Head of caudate nucleus (tissue), 42 donors: Measurements from ENCODE around the gene SDHAF2.
"Not testable (repeated sequence)": the region's sequence is repeated elsewhere in the genome, so short reads cannot be mapped to it uniquely, and the experiment has no call there.

ENCODE experiments used
- DNase-seq, 42 donors: peaks; one replicate each; pipeline versions ENCODE4 v3.0.0 to v3.0.0-alpha.2; 2020 to 2021; ENCODE audit warnings: mixed read lengths in 7 of 42
- intact Hi-C: fragments of 100-400 bp; cut with DNase I; formaldehyde crosslinking; loops from one replicate; pipeline ENCODE4 v1.15.0; 2022

The SDHAF2 gene

DNA sequence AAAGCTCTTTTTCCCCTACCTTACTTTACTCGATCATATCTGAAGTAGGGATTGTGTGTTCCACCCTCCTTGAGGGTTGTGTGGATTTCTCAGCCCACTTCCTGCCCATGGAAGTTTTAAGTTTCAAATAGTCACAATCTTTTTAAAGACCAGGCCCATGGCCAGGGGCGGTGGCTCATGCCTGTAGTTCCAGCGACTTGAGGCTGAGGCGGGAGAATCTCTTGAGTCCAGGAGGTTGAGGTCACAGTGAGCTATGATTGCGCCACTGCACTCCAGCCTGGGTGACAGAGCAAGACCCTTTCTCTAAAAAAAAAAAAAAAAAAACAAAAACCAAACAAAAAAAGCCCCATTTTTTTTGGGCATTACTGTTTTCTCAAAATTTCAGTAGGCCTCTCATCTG lies 42.4 kb downstream of the SDHAF2 start:
- intact Hi-C loops: no loop called here
- no peak for DNase-seq

- peak in 4 of 42 donors; percentile 32 to 72 (median 40) for DNase-seq
- intact Hi-C loops: no loop called here
These were observed 42.9 kb downstream of the SDHAF2 start for GRCh38 chr11:61472868-61473267.

GRCh38 chr11:61473370-61474012 lies 43.6 kb downstream of the SDHAF2 start:
- intact Hi-C loops: no loop called here
- peak; percentile 37 to 92 (median 76) for DNase-seq

GRCh38 chr11:61474013-61474643 lies 44.2 kb downstream of the SDHAF2 start:
- no peak for DNase-seq
- intact Hi-C loops: no loop called here

DNA sequence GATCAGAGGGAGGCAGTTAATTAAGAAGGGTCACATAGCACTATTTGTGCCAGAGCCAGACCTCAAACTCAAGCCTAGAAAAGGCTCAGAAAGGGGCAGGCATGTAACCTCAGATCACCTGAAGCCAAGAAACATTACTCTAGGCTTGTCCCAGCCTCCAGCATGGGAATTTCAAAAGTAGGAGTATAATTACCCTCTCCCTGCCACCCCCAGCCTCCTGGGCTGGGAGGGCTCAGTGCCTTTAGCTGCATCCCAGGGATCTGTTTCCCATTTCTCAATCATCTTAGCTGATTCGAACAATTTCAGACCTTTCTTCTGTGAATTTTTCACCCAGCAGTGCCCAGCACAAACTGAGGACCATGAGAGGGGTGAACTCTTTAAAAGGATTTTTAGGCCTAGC lies 45.5 kb downstream of the SDHAF2 start:
- intact Hi-C loops: loop anchor here (5.0 kb wide), 1 partner anchor 37 kb away; no protein-coding TSS in a partner anchor
- DNase-seq: peak in 19 of 42 donors; percentile 23 to 76 (median 51)

DNA sequence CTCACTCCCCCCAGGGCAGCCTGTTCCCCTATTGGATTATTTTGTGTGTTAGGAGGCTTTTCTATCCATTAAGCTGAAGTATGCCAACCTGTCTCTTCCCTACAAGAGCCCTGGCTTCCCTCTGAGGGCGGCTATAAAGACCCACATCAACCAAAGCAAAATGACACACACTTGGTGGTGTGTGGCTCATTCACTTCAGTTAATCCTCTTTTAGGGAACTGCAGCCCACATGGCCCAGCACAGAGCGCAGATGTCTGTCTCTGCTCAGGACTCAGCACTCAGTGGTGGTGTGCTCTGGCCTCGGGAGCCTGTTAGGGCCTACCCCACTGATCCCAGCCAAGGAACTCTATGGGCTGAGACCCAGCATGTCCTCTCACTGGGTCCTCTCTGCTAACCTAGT lies 46.4 kb downstream of the SDHAF2 start:
- intact Hi-C loops: loop anchor here (5.0 kb wide), 1 partner anchor 36 kb away; no protein-coding TSS in a partner anchor
- peak in 1 of 42 donors; percentile 53 for DNase-seq

DNA sequence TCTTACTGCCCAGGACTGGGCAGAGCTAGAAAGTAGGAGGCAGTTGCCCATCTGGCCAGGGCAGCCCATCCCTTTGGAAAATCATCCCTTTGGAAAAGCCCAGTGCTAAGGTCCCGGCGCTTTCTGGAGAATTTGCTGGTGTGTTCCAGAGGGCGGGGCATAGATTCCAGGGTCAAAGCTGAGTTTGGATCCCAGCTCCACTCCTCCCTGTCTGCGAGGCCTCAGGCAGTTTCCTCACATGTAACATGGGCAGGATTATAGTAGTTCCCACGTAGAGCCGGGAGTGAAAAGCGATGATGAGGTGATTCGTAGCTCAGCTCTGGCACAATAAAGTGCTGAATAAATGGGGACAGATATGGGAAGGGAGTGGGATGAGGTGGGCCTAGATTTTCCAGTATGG lies 47.2 kb downstream of the SDHAF2 start:
- intact Hi-C loops: loop anchor here (5.0 kb wide), 1 partner anchor 35 kb away; no protein-coding TSS in a partner anchor
- DNase-seq: no peak

DNA sequence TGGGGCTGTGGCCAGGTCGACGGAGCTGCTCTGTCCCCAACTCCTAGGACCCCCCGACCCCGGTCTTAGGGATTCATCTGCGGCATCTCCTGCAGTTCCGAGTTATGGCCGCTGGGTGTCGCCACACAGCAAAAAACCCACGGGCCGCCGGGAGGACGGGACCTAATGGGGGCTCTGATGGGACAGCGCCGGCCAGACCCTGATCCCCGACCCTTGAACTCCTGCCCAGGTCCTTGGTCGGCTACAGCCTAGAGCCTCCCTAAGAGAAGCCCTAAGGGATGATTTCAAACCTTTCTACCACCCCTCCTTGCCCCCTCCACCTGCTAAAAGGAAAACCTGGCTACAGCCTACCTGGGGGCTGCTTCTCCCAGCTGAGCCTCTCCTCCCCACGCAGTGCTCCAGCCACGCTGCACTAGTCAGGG lies 47.8 kb downstream of the SDHAF2 start:
- DNase-seq: peak in 39 of 42 donors; percentile 32 to 83 (median 65)
- intact Hi-C loops: loop anchor here (5.0 kb wide), 1 partner anchor 35 kb away; no protein-coding TSS in a partner anchor

DNA sequence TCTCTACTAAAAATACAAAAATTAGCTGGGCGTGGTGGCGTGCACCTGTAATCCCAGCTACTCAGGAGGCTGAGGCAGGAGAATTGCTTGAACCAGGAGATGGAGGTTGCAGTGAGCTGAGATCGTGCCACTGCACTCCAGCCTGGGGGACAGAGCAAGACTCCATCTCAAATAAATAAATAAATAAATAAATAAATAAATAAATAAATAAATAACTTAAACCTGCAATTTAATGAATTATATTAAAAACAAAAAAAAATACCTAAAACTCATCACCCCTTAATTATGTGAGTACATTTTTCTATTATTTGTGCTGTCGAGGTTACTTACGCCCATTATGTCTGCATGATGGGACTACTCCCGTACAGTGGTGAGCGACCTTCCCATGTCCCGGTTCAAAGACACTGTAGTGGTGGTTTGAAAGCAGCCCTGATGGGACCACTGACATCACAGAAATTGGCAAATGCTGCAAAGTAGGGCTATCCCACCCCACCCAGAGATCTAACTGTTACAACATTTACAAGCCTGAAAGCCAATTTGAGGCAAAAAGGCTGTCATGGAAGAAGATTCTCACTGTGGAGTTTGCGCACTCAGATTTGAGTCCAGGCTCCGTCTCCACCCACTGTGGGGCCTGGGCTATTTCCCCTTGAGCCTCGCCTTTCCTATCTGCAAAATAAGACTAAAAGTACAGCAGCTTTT lies 49.6 kb downstream of the SDHAF2 start:
- not testable (repeated sequence) for DNase-seq
- intact Hi-C loops: loop anchor here (5.0 kb wide), 1 partner anchor 33 kb away; no protein-coding TSS in a partner anchor

- peak in 31 of 42 donors; percentile 30 to 86 (median 63) for DNase-seq
- intact Hi-C loops: no loop called here
These were observed 50.5 kb downstream of the SDHAF2 start for GRCh38 chr11:61480261-61480993.

DNA sequence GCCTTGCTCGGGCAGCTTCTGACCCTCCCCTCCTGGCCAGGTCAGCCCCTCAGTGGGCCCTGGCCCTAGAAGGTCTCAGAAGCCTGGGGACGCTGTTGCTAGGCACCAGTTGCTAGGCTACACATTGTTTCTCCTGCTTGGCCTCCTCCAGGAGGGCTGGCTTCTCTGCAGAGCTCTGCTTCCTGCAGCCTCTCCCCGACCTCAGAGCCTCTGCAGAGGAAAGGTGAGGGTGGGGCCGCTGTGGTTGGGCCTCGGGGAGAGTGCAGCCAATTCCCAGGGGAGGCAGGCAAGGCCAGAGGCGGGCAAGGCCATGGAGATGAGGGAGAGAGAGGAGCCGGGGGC lies 51.0 kb downstream of the SDHAF2 start:
- peak in 25 of 42 donors; percentile 22 to 78 (median 43) for DNase-seq
- intact Hi-C loops: no loop called here

DNA sequence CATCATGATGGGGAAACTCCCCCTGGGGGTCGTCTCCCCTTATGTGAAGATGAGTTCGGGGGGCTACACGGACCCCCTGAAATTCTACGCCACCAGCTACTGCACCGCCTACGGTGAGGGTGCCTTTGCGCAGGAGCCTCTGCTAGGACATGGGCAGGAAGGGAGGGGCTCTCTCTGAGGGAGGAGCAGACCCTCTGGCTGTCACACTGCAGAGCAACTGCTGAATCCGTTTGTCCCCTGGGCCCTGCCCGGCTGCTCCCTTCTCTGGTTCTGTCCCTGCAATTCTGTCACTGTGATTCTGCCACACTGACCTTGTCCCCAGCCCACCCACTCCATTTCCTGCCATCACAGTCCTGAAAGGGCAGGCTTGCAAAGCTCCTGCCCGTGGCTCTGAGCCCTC lies 51.9 kb downstream of the SDHAF2 start:
- intact Hi-C loops: no loop called here

GRCh38 chr11:61482513-61482912 lies 52.6 kb downstream of the SDHAF2 start:
- DNase-seq: no peak
- intact Hi-C loops: no loop called here

More for the DNA sequence above, 51.9 kb downstream of the SDHAF2 start:
- no peak for DNase-seq

DNA sequence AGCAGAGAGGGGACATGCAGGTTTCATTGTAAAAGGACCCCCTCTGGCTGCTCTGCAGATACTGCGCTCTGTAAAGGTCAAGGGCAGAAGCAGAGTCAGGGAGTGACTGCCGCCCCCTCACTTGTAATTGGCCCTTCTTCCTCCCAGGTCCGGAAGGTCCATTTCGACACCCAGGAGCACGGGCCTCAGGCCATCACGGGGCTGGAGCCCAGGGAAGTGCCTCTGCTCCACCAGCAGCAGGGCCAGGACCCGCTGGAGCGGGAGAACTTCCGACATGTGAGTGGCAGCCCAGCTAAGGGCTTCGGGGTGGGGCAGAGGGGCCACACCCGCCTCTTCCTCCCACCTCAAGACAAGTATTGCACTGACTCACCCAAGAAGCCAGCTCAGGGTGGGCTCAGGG lies 54.6 kb downstream of the SDHAF2 start:
- intact Hi-C loops: no loop called here

DNA sequence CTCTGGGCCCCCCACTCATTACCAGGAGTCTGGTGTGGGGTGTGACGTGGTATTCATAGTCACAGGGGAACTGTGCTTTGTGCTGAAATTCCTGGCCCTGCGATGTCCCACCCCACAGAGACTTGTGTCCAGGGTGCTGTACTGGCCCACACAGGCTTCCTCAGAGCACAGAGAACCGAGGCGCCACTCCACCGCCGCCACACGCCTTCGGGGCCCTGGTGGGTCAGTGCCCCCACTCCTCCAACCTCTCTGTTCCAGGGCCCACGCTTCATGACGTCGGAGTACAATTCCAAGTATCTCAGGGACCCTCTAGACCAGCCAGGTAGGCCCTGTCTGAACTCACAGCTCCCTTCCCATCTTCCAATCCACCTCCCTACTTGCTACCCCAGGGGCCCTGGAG lies 55.2 kb downstream of the SDHAF2 start:
- intact Hi-C loops: no loop called here

More for the DNA sequence above, 54.6 kb downstream of the SDHAF2 start:
- no peak for DNase-seq

DNA sequence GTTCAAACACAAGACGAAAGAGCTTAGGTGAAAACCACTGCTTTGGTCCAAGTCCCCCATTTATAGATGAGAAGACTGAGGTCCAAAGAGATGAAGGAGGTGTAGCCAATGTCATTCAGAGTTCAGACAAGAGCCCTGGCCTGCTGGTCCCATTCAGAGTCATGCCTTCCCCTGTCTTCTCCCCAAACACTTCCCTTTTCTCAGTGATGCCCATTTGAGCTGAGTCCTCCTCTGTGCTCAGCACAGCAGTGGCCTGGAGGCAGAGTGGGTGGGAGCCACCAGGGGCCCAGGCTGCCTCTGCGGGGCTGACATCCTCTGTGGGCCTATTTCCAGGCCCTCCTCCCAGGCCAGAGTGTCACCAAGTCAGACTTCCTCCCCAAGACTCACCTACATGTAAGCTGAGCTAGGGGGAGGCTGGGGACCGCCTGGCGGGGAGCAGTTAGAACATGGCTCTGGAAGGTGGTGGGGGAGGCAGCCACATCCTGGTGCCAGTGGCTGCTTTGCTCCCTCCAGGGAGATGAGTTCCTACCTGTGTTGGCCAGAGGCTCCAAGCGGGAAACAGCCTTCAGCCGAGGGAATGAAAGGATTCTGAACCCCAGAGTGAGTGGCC lies 56.2 kb downstream of the SDHAF2 start:
- no peak for DNase-seq
- intact Hi-C loops: no loop called here

More for the DNA sequence above, 55.2 kb downstream of the SDHAF2 start:
- no peak for DNase-seq

GRCh38 chr11:61486779-61487178 lies 56.9 kb downstream of the SDHAF2 start:
- intact Hi-C loops: no loop called here
- no peak for DNase-seq

GRCh38 chr11:61487342-61488025 lies 57.6 kb downstream of the SDHAF2 start:
- intact Hi-C loops: no loop called here
- DNase-seq: no peak
